Neuronal stem cell (in vitro differentiated cells): ENCODE data around the gene CAVIN2.

ENCODE experiments used
- DNase-seq: peaks from one replicate; pipeline ENCODE4 v3.0.0-alpha.2; 2013; ENCODE audit warnings: low spot score
- H2AFZ ChIP-seq: one replicate; pipeline ENCODE4 v1.6.1; 2013; ENCODE audit warnings: mild to moderate bottlenecking, low read length, inconsistent platforms
- H2AK5ac ChIP-seq: 2 replicates; pipeline ENCODE4 v1.6.1; 2013; ENCODE audit warnings: low read depth, mild to moderate bottlenecking, inconsistent platforms, low read length, moderate library complexity, mixed read lengths
- H2BK120ac ChIP-seq: 2 replicates; pipeline ENCODE4 v1.6.1; 2013; ENCODE audit warnings: low read depth, mild to moderate bottlenecking, inconsistent platforms, low read length, moderate library complexity, mixed read lengths
- H2BK12ac ChIP-seq: one replicate; pipeline ENCODE4 v1.6.1; 2013; ENCODE audit warnings: low read length, inconsistent platforms
- H2BK15ac ChIP-seq: 2 replicates; pipeline ENCODE4 v1.6.1; 2013; ENCODE audit warnings: mild to moderate bottlenecking, low read length, inconsistent platforms, mixed read lengths
- H2BK5ac ChIP-seq: one replicate; pipeline ENCODE4 v1.6.1; 2013; ENCODE audit warnings: inconsistent platforms, mild to moderate bottlenecking, low read length, moderate library complexity
- H3K14ac ChIP-seq: one replicate; pipeline ENCODE4 v1.6.1; 2013; ENCODE audit warnings: low read length, inconsistent platforms
- H3K18ac ChIP-seq: 2 replicates; pipeline ENCODE4 v1.6.1; 2013; ENCODE audit warnings: low read length, inconsistent platforms
- H3K23ac ChIP-seq: 2 replicates; pipeline ENCODE4 v1.6.1; 2013; ENCODE audit warnings: low read depth, mild to moderate bottlenecking, mixed read lengths, low read length, inconsistent platforms; ENCODE audit not compliant: poor library complexity
- H3K27ac ChIP-seq: replicated peaks from 3 replicates; pipeline ENCODE4 v1.5.1; 2013; ENCODE audit warnings: low read length, inconsistent platforms
- H3K27me3 ChIP-seq, 3 experiments: 2 replicates each; pipeline ENCODE4 v1.6.1; 2013; ENCODE audit warnings: low read length in 3 of 3, mild to moderate bottlenecking in 2 of 3, inconsistent platforms in 1 of 3, low read depth in 1 of 3, mixed read lengths in 1 of 3, moderate library complexity in 1 of 3; ENCODE audit not compliant: control insufficient read depth in 3 of 3, insufficient read depth in 3 of 3
- H3K36me3 ChIP-seq, 2 donors: replicated peaks in 1 of 2; 2 replicates each; pipeline ENCODE4 v1.6.1; 2013; ENCODE audit warnings: low read length in 2 of 2; ENCODE audit not compliant: control insufficient read depth in 2 of 2, insufficient read depth in 2 of 2
- H3K4ac ChIP-seq: 2 replicates; pipeline ENCODE4 v1.6.1; 2013; ENCODE audit warnings: inconsistent platforms, mild to moderate bottlenecking, low read length, moderate library complexity
- H3K4me1 ChIP-seq, 2 donors: 1 replicate in 1 of 2; 2 replicates in 1 of 2; pipeline ENCODE4 v1.6.1; 2013; ENCODE audit warnings: low read length in 2 of 2, low read depth in 1 of 2; ENCODE audit not compliant: control insufficient read depth in 2 of 2, insufficient read depth in 1 of 2
- H3K4me2 ChIP-seq: one replicate; pipeline ENCODE4 v1.6.1; 2013; ENCODE audit warnings: mild to moderate bottlenecking, low read length, inconsistent platforms; ENCODE audit not compliant: insufficient read depth, poor library complexity, severe bottlenecking
- H3K4me3 ChIP-seq, 2 donors: 2 replicates each; pipeline ENCODE4 v1.5.1; 2013; ENCODE audit warnings: low read length in 2 of 2, mild to moderate bottlenecking in 2 of 2, inconsistent platforms in 1 of 2, moderate library complexity in 1 of 2
- H3K79me1 ChIP-seq: one replicate; pipeline ENCODE4 v1.6.1; 2013; ENCODE audit warnings: low read depth, mild to moderate bottlenecking, inconsistent platforms, low read length, moderate library complexity
- H3K9ac ChIP-seq: one replicate; pipeline ENCODE4 v1.6.1; 2013; ENCODE audit warnings: mild to moderate bottlenecking, low read depth, low read length, inconsistent platforms; ENCODE audit not compliant: poor library complexity
- H3K9me3 ChIP-seq, 2 donors: replicated peaks in 1 of 2; 2 replicates each; pipeline versions ENCODE3 to v1.6.1; 2013; ENCODE audit warnings: low read length in 2 of 2, mild to moderate bottlenecking in 2 of 2, inconsistent platforms in 1 of 2, low read depth in 1 of 2, mixed read lengths in 1 of 2, moderate library complexity in 1 of 2; ENCODE audit not compliant: control insufficient read depth in 2 of 2, insufficient read depth in 1 of 2
- H4K8ac ChIP-seq: one replicate; pipeline ENCODE4 v1.6.1; 2013; ENCODE audit warnings: low read depth, mild to moderate bottlenecking, inconsistent platforms, low read length, moderate library complexity
- H4K91ac ChIP-seq: one replicate; pipeline ENCODE4 v1.6.1; 2013; ENCODE audit warnings: low read length, low read depth, mild to moderate bottlenecking, inconsistent platforms; ENCODE audit not compliant: poor library complexity
- WGBS, 2 donors: extraction: QIAGEN DNeasy Blood & Tissue Kit; methylation state at CpG; one replicate each; pipeline ENCODE4 v1.1.7; 2013; ENCODE audit warnings: missing lambda C conversion rate in 2 of 2, mixed read lengths in 1 of 2; ENCODE audit not compliant: insufficient read length in 2 of 2, insufficient replicate concordance in 1 of 2; ENCODE audit errors: extremely low coverage in 2 of 2; 5-methylcytosine and 5-hydroxymethylcytosine counted together

CAVIN2 gene

GRCh38 chr2:191866195-191866594 is 19.3 kb upstream of the CAVIN2 start:
- H3K9ac ChIP-seq: no peak overlapping the region
- H2BK15ac ChIP-seq: no peak overlapping the region
- H4K8ac ChIP-seq: no peak overlapping the region
- H3K27me3 ChIP-seq: no peaks in the 10 kb centered on the region
- no peak overlapping the region for H2BK12ac ChIP-seq
- no peak overlapping the region for H4K91ac ChIP-seq
- H3K4me1 ChIP-seq: peaks cover 0 to 18% of the 10 kb centered on the region in 2 donors
- DNase-seq: no peak
- no peak overlapping the region for H3K4me3 ChIP-seq
- WGBS, 2 donors: no CpG with 5 or more reads among the region's 5 CpGs
- no peak overlapping the region for H3K23ac ChIP-seq
- no peak overlapping the region for H2BK5ac ChIP-seq
- H3K18ac ChIP-seq: no peak overlapping the region
- peak overlapping the region; percentile 51 for H2AFZ ChIP-seq
- H3K4ac ChIP-seq: no peak overlapping the region
- no peak overlapping the region for H3K27ac ChIP-seq
- H3K9me3 ChIP-seq: no peaks in the 10 kb centered on the region
- no peaks in the 10 kb centered on the region for H3K79me1 ChIP-seq
- no peaks in the 10 kb centered on the region for H3K36me3 ChIP-seq
- no peak overlapping the region for H3K14ac ChIP-seq
- H2AK5ac ChIP-seq: no peak overlapping the region
- H3K4me2 ChIP-seq: no peak overlapping the region
- no peak overlapping the region for H2BK120ac ChIP-seq

DNA sequence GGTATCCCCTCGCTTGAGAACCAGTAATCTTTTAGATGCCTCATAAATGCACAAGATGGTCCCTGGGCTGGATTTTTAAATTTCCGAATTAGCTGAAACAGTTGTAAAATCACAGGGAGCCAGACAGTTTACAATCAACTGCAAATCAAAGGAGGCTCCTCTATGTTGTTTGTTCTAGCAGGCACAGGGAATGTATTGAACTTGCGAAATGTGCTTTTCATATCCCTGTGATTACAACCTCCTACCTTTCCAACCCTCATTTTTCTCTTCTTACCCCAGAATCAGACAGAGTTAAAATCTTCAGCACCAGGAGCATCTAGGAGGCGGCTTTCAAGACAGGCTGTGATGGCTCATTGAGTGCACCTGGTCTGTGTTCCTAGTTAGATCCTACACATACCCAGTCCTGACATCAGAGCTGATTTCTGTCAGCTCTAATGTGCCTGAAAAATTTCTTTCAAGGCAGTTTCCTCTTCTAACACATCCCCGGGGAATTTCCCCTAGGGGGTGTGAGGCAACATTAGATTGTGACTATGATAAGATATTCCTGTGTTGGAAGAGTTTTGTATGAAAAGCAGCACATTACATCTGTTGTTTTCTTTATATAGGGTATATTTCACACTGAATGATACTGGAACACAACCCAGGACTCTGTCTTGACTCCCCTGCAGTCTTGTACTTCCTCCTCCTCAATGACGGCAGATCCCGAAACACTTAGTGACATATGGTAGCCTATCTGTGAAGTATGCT is 17.9 kb upstream of the CAVIN2 start:
- H3K36me3 ChIP-seq: no peaks in the 10 kb centered on the region
- H2BK120ac ChIP-seq: no peak overlapping the region
- H3K27me3 ChIP-seq: no peaks in the 10 kb centered on the region
- WGBS, 2 donors: no CpG with 5 or more reads among the region's 7 CpGs
- H2BK12ac ChIP-seq: no peak overlapping the region
- H2AK5ac ChIP-seq: no peak overlapping the region
- H4K91ac ChIP-seq: no peak overlapping the region
- H3K9ac ChIP-seq: no peak overlapping the region
- H3K4ac ChIP-seq: no peak overlapping the region
- no peak overlapping the region for H3K23ac ChIP-seq
- H3K18ac ChIP-seq: no peak overlapping the region
- H2AFZ ChIP-seq: no peak overlapping the region
- H2BK15ac ChIP-seq: no peak overlapping the region
- no peak for DNase-seq
- H3K79me1 ChIP-seq: no peaks in the 10 kb centered on the region
- no peak overlapping the region for H3K4me3 ChIP-seq
- peaks cover 0 to 18% of the 10 kb centered on the region in 2 donors for H3K4me1 ChIP-seq
- no peak overlapping the region for H3K14ac ChIP-seq
- no peak overlapping the region for H3K4me2 ChIP-seq
- H3K9me3 ChIP-seq: no peaks in the 10 kb centered on the region
- H3K27ac ChIP-seq: no peak overlapping the region
- no peak overlapping the region for H2BK5ac ChIP-seq
- no peak overlapping the region for H4K8ac ChIP-seq

DNA sequence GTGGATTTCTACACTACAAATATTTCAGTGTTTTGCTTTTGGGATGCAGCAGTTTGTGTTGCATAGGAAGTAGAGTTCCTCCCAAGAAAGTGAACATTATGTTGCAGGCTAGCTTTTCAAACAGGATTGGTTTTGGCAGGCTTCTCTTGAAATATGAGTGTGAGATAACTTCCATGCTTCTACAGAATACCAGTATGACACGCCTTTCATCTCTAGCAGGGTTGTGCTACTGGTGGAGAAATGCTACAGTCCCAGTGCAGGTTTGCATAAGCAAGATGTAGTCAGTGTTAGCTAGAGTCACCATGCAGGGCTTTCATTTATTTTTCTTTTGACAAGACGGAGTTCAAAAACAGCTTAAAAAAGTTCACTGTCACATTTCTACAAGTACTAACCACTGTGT is 17.1 kb upstream of the CAVIN2 start:
- DNase-seq: no peak
- Histone ChIP-seq H3K9ac (no peak overlapping the region), H3K4me1 (peaks cover 0 to 16% of the 10 kb centered on the region in 2 donors), H2AFZ (no peak overlapping the region), H3K23ac (no peak overlapping the region), H3K9me3 (no peaks in the 10 kb centered on the region), H3K36me3 (no peaks in the 10 kb centered on the region), H3K4ac (no peak overlapping the region), H3K27ac (no peak overlapping the region), H3K4me3 (no peak overlapping the region), H3K4me2 (no peak overlapping the region), H3K18ac (no peak overlapping the region), H2BK5ac (no peak overlapping the region), H3K79me1 (no peaks in the 10 kb centered on the region), H4K91ac (no peak overlapping the region), H2BK12ac (no peak overlapping the region), H3K14ac (no peak overlapping the region), H2BK120ac (no peak overlapping the region), H3K27me3 (no peaks in the 10 kb centered on the region), H4K8ac (no peak overlapping the region), H2AK5ac (no peak overlapping the region), H2BK15ac (no peak overlapping the region)
- WGBS, 2 donors: no CpG with 5 or more reads among the region's 2 CpGs

- Histone ChIP-seq H3K18ac (no peak overlapping the region), H2AFZ (no peak overlapping the region), H2BK12ac (no peak overlapping the region), H3K27me3 (no peaks in the 10 kb centered on the region), H3K14ac (no peak overlapping the region), H3K4me3 (no peak overlapping the region), H3K79me1 (no peaks in the 10 kb centered on the region), H3K4me1 (peaks cover 0 to 13% of the 10 kb centered on the region in 2 donors), H3K9me3 (no peaks in the 10 kb centered on the region), H2BK15ac (no peak overlapping the region), H3K4me2 (no peak overlapping the region), H3K9ac (no peak overlapping the region), H2AK5ac (no peak overlapping the region), H2BK5ac (no peak overlapping the region), H2BK120ac (no peak overlapping the region), H4K91ac (no peak overlapping the region), H3K23ac (no peak overlapping the region), H3K4ac (no peak overlapping the region), H3K36me3 (no peaks in the 10 kb centered on the region), H4K8ac (no peak overlapping the region), H3K27ac (no peak overlapping the region)
- no peak for DNase-seq
- WGBS, 2 donors: no CpG with 5 or more reads among the region's 4 CpGs
Measured at GRCh38 chr2:191862156-191862775, 15.4 kb upstream of the CAVIN2 start.
